GM10266 (cell line): ENCODE measurements around the gene GAB2.

Source experiments
- DNase-seq: peaks from one replicate; pipeline ENCODE4 v3.0.0; 2012; ENCODE audit errors: extremely low spot score
- TF ChIP-seq, protein P1 (sequence below): IDR thresholded peaks from 2 replicates; pipeline ENCODE4 v1.5.1; 2012; ENCODE audit warnings: mild to moderate bottlenecking, low read depth; ENCODE audit not compliant: control insufficient read depth, insufficient read depth; ENCODE audit errors: missing control alignments

The GAB2 gene

DNA sequence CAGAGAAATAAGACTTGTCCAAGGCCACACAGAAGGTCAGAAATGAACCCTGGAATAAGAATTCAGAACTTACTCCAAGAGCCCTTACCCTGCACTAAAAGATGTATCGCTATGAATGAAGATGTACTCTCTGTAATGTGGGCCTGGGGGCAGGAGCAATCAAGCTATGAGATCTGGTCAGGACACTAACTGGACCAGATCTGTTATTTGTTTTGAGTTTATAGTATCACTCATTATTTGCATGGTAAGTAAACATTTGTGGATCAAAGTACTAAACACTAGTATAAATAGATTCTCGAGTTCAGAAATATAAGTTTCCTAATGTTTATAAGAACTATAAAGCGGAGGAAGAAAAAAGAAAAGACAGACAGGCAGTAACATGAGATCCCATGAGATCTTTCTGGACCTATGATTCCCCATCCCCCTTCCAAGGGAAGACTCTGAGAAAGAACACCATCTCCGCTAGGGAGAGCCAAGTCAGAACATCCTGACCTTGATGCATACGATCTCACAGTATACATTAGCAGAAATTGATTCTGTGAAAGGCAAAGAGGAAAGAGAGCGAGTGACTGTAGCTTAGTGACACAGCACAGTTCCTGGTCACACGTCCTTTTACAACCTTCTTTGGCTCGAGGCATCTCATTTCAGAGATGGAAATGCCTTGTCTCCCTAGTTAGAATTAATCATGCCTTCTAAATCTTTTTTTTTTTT lies 157.7 kb downstream of the GAB2 start:
- TF ChIP-seq, protein P1, sequence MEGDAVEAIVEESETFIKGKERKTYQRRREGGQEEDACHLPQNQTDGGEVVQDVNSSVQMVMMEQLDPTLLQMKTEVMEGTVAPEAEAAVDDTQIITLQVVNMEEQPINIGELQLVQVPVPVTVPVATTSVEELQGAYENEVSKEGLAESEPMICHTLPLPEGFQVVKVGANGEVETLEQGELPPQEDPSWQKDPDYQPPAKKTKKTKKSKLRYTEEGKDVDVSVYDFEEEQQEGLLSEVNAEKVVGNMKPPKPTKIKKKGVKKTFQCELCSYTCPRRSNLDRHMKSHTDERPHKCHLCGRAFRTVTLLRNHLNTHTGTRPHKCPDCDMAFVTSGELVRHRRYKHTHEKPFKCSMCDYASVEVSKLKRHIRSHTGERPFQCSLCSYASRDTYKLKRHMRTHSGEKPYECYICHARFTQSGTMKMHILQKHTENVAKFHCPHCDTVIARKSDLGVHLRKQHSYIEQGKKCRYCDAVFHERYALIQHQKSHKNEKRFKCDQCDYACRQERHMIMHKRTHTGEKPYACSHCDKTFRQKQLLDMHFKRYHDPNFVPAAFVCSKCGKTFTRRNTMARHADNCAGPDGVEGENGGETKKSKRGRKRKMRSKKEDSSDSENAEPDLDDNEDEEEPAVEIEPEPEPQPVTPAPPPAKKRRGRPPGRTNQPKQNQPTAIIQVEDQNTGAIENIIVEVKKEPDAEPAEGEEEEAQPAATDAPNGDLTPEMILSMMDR, result no peak
- no peak for DNase-seq

DNA sequence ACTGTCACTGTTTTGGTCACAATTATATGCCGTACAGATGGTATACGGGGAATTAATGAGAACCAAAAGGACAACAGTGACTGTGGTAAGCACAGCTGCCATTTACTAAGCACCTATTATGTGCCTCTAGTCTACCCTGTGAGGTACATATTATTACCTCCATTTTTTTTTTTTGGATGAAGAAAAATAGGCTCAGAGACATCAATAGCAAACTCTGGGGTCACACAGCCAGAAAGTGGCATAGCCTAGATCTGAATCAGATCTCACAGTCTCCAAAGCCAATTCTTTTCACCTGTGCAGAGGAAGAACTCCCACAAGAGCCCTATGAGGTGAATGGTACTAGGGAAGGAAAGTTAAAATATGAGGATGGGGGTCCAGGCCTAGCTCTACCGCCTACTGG lies 160.0 kb downstream of the GAB2 start:
- TF ChIP-seq, protein P1, result no peak
- DNase-seq, result no peak

DNA sequence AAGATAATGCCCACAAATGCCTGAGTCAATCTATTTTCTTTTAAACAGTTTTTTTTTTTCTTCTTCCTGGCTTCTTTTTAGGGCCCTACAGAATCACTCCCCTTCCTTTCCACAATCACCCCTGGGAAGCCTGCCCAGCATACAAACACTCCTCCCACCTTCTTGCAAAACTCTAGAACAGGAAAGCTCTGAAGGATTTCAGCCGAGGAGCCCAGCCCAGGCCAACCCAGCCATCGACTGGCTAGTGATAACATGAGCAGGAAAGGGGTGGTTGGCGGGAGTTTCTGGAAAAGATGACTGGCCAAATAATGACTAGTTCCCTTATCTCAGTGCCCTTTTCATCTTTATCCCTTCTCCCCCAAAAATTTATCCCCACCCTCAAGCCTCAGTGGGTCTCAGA lies 160.7 kb downstream of the GAB2 start:
- TF ChIP-seq, protein P1, result no peak
- DNase-seq, result no peak

DNA sequence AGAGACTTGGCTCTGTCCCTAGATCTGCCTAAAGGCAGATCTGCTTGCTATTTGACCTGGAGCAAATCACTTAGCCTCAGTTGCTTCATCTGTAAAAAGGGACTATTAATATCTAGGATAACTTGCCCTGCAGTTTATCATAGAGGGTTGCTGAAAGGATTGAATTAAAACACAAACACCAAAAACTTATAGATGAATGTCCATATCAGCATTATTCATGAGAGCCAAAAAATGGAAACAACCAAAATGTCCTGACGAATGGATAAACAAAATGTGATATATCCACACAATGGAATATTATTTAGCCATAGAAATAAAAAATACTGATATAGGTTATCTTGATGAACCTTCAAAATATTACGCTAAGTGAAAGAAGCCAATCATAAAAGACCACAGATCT lies 161.7 kb downstream of the GAB2 start:
- TF ChIP-seq, protein P1, result no peak
- DNase-seq, result no peak

DNA sequence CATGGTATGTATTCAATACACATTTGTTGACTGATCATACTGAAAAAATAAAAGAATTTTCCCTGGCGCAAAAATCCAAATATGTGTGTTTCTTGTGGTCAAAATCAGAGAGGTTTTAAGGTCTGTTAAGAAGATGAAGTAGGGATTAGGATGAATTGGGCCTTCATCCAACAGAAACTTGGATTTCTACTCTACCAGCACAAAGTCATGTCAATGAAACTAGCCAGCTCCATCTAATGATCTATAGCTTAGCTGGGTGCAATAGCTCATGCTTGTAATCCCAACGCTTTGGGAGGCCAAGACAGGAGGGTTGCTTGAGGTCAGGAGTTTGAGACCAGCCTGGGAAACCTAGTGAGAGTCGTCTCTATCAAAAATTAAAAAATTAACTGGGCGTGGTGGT lies 163.4 kb downstream of the GAB2 start:
- TF ChIP-seq, protein P1, result no peak
- no peak for DNase-seq

DNA sequence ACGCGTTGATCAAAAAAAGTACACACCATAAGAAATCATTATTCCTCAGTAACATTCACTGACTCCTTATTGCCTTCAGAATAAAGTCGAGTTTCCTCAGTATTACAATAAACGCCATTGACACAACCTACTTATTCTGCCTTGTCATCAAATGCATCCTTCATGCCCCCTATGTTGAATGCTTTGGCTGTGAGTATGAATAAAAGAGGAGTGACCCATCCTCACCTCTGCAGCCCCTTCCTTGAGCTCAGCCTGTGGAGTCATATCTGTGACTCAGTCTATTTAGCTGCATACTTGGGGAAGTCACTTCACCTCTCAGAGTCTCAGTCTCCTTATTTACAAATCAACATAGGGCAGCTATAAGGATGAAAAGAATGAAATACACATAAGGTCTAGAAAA lies 163.8 kb downstream of the GAB2 start:
- TF ChIP-seq, protein P1, result no peak
- no peak for DNase-seq

DNA sequence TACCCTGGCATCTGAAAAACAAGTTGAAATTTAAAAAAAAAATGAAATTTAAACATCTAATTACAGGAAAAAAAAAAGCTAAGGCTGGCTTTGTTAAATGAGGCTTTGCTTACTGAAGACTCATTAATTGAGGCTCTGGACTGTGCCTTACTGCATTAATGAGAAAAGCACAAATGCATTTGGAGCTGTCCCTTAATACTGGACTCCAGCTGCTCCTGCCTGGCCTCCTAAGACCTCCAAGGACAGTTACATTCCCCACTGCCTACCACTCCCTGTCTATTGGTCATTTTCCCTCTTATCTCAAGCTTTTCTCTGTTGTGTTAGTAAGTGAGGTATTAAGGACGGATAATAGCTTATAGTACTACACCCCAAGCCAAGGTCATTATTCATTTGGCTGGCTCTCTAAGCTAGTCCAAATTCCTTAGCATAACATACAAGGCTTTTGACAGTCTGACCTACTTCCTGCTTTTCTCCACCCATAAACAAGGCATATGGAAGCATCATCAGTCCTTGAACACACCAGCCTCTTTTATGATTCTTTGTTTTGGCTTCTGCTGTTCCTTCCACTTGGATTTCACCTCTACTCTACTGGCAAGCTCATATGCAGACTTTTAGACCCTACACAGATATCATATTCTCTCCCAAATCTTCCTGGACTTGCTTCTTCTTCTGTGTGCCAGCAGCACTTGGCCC lies 166.4 kb downstream of the GAB2 start:
- no peak for DNase-seq
- TF ChIP-seq, protein P1, result no peak
